GM19324 (cell line): ENCODE data around the gene ARID5B.
A peak's percentile ranks its signal among the peaks of the same experiment; 100 is the strongest.

Experiments used
- ATAC-seq: cut with Tn5 transposase; IDR thresholded peaks from one replicate; pipeline ENCODE4 v1.9.1; 2021; ENCODE audit warnings: mild to moderate bottlenecking, moderate library complexity; ENCODE audit not compliant: unreplicated experiment, low FRiP score

ARID5B gene

DNA sequence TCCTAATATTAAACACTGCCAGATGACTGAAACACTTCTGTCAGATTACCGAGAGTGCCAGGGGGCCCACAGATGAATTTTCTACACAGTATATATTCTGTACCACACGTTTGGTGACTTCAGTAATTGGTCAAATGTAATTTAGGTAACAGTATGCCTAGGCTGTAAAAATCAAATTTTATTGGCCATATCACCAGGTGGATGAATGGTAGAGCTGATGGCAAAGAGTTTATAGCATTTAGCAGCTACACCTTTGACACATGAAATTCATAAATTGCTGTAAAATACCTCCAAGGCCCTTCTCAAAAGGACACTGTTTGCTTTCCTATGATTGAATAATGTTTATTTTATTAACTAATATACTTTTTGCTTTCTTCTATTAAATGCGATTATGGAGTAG, 101.3 kb downstream of the ARID5B start:
- ATAC-seq = no peak

DNA sequence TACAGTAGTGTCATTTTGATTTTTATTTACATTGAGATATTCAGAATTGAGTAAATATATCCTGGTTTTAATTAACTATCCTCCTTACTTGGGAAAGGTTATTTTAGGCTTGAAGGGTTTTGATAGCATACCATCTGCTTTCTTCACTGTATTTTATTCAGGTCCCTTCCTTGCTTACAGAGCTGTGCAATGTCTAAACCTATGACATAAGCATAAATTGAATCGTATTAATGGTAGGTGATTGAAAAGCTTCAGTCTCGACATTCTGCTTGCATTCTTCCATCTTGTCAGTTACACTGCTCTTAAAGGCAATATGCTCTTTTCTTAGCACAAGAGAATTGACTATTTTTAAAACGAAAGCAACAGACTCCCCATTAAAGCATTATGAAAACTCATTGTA, 102.5 kb downstream of the ARID5B start:
- ATAC-seq = no peak

DNA sequence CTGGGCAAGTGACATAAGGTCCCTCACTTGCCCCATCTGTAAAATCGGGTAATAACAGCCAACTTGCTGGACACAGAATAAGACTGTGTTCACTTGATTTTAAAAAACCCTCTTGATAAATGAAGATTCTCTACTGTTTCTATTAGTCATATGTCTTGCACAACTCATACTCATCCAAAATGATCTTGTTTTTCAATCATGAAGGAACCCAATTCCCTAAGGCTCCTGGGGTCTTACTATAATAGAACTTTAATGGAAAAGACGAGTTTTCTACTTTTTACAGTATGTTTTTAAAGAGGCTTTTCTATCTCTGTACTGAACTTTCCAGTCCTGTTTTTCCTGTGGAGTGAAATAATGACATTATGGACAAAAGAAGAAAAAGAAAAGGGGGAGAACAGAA, 103.8 kb downstream of the ARID5B start:
- no peak for ATAC-seq

DNA sequence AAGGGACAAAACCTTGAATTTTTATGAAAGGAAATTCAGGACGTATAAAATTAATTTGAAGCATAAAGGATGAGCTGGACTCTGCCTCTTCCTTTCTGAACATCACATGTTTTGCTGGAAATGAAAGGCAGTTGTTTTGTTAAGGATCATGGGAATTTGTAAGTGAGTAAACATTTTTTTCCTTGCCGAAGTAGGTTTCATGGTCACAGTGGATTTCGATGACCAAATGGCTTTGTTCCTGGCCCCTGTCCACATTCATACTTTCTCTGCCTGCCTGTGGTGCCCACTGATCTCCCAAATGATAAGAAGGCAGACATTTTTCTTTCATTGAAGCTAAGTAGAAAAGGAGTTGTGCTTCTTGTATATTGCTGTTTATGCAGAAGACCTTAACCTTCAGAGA, 104.2 kb downstream of the ARID5B start:
- ATAC-seq = no peak

DNA sequence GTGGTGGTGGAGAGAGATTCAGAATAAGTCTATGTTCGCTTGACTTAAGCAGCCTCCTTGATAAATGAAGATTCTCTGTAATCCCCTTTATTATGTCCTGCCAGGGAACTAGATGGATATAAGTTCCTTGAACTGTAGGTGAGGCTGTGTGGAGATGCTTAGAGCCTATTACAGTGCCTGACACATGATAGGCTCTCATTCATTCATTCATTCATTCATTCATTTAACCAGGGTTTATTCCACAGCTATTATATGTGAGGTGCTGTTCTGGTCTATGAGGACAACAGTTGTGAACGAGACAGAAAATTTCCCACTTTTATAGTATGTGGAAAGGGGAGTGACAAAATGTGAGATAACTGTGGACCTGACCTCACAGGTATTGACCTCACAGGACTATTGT, 105.6 kb downstream of the ARID5B start:
- no peak for ATAC-seq

DNA sequence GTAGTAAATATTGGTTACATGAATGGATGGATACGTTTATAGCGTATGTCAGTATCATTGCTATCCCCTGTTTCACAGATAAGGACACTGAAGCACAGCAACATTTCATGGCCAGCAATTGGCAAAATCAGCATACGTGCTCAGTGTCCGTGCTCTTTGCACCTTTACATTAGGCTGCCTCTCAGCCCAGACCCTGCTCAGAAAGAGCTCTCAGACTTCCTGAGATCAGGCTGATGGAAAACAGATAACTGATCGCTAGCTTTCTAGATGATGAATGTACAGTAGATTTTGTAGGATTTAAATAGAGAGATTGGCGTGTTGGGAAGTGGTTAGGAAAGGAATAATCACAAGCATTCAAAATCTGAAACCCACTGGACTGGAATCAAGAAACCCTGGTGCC, 106.7 kb downstream of the ARID5B start:
- no peak for ATAC-seq

DNA sequence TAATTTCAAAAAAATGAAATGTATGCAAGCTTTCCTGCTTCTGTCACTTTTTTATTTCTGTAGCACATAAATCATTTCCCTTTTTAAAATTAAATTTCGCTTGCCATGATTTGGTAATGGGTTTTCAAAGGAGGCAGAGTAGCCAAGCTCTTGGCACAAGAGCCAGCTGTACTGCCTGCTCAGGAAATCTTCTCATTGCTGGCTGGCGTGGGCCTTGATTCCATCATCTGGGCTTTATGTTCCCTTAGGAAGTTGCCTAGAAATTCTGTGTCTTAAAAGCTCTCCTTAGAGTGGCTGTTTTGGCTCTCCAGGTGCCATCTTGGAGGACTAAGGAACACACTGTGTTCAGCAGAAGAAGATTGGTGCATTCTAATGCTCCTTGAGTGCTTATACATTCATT, 107.4 kb downstream of the ARID5B start:
- no peak for ATAC-seq

DNA sequence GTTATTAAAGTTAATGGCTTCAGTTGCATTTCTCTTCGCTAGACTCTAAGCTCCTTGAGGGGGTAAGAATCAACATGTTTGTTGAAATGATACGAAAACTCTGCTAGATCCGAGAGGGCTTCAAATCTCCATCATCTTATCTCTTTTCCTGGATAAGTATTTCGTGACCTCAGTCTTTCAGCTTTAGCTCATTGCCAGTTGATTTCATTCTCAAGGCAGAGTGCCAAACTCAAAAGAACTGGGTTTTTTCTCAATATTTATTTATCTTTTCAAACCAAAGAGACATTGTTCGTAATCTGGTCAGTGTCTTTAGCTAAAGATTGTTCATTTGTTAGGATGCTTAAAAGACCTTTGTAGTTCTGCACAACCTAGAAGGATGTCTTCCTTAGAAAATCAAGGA, 108.9 kb downstream of the ARID5B start:
- no peak for ATAC-seq

DNA sequence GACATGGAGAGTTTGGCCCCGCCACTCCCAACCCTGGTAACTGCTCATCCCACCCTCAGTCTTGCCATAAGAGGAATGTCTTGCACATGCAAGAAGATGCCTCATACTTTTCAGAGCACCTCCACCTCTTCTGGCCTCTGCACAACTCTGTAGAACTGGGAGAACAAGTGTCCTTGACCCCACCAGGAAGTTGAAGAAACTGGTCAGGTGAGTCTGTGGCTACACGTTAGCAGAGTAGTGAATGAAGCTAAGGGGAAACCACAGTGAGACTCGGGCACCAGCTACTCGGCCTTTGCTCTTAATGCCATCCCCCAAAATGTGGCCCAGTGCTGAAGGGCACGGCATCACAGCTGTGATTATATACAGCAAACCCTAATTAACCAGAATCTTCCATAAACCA, 110.1 kb downstream of the ARID5B start:
- no peak for ATAC-seq

DNA sequence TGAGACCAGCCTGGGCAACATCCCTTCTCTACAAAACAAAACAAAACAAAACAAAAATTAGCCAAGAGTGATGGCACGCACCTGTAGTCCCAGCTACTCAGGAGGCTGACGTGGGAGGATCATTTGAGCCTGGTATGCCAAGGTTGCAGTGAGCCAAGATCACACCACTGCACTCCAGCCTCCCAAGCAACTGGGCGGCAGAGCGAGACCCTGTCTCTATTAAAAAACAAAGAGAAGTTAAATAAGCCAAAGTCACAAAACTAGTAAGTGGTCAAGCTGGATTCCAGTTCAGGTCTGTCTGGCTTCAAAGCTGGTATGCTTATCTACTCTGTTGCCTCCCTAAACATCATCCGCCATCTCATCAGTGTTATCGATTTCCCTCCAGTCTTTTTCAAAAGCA, 110.8 kb downstream of the ARID5B start:
- no peak for ATAC-seq

DNA sequence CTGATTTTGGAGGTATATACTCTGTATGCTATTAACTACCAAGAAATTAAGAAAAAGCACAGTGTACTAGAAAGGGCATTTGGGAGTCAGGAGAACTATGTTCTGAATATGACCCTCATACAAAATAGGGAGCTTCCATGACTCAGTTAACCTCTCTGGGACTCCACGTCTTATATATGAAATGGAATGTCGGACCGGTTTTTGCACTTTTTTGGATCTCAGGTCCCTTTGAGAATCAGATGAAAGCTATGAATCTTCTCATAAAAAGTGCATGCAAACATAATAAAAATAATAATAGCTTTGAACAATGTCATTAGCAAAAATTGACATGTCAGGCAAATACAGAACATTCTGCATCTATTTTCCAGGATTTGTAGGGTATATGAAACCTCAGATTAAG, 113.0 kb downstream of the ARID5B start:
- ATAC-seq = no peak

DNA sequence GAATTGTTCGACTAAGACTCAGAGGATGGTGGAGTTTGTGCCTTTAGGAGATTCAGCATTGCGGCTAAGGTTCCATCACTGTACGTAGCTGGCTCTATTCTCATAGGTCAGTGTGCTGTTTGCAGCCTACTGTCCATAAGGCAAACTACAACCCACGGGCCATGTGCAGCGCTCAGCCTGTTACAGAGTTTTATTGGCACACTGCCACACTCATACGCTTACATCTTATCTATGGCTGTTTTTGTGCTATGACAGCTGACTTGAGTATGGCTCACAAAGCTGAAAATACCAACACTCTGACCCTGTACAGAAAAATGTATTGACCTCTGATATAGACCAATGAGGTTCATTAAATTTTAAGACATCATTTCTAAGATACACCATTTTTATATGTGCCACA, 114.5 kb downstream of the ARID5B start:
- no peak for ATAC-seq

DNA sequence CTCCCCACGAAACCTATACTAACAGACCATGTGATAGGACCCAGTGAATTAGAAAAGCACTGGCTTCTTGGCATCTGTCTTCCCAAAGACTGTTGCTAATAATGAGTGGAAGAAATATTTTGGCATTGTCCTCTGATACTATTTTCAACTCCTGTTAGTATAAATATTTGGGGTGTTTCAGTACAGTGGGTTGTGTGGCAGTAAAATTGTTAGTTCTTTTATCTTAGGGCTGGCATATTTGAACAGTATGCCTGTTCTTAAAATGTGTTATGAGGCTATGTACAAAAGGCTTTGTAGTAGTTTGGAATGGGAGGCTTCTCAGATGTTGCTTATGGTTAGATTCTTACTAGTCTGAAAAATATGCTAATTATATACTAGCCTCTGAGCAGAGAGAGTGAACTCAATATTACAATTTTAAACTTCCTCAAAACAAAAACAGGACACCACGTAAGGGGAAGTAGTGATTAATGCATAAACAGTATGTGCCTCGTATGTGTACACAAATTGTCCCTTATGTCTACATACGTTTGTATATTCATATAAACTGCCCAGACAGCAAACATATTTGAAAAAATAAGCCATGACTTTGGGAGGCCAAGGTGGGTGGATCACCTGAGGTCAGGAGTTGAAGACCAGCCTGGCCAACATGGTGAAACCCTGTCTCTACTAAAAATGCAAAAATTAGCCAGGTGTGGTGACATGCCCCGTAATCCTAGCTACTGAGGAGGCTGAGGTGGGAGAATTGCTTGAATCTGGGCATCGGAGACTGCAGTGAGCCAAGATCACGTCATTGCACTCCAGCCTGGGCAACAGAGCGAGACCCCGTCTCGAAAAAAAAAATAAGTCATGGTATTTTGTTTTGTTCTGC, 115.4 kb downstream of the ARID5B start:
- peak; percentile 59 for ATAC-seq

DNA sequence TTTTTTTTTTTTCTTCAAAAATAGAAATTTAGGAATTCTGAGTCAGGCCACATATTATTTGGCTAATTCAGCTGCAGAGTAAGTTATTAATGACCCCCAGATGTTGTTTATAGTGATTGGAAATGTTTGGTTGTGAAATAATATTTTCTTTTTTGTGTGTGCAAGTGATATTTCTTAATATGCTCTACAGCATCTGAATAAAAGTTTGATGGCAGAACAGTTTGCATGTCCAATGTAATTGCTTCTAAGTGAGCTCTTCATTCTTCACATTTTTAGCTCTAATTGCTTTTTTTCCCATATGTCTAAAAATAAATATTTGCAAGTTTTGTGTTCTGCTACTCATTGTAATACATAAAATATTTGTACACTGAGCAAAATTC, 116.0 kb downstream of the ARID5B start:
- no peak for ATAC-seq

DNA sequence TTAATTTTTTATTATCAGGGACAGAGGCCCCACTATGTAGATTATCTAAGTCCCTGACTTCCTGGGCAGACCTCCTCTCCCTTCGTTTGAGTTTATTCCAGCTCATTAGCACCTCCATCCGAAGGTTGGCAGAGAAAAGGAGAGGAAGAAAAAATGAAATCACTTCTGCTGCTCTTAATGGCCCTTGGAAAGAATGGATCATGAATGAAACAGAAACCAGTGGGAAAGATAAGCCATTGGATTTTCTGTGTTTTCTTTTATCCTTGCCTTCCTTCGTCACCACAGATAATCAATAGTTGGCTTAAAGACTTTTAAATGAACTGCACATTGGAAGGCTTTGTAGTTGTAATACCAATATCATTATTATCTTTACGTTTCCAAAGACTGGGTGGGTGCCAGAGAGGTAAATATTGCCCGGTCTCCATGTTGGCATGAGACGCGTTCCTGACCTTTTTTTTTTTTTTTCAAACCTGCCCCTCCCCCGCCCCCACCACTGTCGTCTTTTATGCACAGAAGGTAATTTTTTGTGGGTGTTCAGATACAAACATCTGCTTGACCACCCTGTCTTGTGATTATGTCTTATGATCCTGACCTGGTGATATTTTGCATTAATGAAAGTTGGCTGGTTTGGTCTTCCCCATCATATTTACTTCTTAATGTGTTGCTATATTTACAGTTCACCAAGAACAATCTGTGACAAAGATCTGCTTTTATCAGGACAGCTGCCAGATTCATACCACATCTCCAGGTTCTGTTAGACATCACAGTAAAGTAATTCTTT, 116.8 kb downstream of the ARID5B start:
- no peak for ATAC-seq

DNA sequence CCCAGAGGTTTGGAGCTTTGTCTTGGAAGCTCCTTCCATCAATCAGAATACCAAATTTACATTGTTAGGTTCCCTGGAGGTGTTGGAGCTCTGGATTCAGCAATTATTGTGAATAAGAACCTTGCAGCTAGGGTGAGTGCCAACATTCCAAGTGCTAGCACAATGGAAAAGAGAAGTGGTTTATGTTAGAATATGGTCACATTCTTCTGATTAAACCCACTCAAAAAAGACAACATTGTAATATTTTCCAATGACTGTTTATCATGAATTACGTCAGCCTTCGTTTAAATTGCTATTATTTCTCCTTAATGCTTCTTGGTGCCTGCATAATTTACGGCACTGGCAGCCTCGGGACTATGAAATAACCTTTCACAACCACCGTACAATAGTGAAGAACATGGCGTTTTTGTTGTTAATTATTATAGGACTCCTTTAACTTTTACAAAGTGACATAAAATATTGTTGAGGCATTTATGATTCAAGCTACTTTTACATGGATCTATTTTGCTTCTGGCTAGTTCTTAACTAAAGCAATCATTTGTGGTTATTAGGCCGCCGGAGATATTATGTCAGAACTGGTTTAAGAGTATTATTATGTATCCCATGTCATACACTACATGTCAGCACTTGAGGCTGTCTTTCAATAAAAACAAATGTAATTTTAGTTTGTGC, 117.7 kb downstream of the ARID5B start:
- ATAC-seq = no peak

DNA sequence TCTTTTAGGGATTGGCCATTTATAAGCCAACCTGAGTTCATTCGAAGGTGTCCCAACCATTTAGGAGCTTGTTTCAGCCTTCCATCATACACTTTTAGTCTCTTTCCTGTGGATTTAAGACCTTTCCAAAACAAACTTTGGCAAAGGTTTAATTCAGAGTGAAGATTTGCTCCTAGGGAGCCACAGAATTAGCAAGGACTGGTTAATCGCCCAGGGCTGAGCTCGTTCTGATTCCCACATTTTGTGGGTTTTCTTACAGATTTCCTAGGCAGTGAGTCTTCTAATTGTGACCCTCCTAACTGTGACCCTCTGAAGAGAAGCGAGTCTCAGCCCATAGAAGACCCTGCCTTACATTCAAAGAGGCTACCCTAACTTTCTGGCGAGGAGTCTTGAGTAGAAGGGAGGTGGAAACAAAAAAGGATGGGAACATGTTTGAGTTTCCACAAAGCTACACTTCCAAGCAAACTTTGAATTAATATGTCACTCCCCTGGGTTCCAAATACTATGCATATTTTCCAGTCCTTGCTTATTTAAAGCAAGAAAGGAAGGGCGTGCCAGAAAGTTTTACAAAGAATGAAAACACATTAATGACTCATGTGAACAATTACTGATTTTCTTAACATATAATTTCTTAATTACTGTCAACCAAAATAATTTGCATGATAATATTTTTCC, 118.3 kb downstream of the ARID5B start:
- ATAC-seq = no peak

DNA sequence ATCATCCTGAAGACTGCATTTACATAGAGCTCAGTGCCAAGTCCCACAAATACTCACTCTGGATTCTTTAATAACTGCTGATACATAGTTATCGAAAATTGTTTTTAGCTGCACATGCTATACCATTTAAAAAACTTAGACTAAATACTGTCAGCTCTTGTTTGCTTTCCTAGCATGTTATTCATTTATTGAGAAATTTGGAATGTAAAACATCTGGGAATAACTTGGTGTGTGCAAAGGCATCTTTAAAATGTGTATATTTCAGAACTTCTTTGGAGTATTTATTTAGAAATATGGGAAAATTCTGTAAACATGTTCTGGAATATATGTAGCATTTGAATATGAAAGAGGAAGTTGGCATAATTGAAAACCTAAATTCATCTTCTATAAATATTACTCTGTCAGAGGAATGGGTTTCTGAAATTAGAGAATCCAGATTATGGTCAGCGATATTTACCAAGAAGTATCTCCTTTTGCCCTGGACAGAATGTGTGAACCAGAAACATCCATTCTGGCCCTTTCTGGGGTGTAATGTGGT, 119.7 kb downstream of the ARID5B start:
- no peak for ATAC-seq

DNA sequence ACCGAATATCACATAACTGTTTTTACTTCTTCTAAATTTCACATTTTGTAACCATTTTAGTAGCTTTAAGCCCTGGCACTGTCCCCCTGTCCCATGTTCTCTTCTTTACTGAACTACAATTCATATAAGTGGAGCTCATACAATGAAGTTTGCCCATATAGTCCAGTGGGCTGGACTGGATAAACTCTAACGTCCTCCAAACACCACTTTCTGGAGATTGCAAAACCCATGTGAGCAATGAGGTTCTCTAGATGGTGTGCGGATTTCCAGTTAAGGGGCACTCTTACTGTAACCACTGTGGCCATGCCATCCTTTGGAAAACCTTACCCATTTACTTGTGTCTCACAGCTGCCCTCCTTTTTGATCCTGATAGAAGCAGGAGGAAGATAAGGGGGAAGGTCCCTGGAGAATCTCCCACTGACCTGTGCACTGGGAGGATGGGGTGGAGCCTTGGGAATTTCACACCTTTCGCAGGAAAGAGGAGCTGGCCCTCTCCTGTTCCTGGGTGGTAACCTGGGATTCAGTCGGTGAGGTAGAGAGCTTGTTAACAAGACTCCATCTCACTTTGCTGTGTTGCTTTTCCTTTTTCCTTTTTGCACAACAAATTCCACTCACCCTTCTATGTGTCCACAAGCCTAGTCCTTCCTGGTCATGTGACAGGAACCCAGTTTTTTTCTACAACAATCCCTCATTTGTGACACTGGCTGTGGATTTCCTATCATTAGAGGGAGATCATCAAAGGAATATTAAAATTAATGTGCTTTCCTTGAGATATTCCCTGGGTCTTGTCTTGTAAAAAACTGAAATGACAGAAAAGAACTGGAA, 120.7 kb downstream of the ARID5B start:
- ATAC-seq = no peak

DNA sequence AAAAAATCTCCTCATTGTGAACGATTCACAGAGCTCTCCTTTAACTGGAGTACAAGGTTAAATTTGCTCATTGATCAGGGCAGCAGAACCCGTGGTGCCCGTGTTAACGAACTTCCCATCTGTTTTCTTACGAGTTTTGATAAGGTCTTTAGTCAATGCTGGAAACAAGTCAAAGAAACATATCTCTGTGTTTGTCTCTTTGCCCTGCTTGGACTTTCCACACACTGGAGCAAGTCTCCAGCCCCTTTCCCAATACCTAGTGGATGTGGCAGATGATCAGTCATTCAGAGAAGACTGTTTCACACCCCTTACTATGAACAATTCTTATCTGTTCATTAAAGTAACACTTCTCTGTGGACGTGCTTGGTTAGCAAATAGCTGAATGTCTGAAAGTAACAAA, 121.3 kb downstream of the ARID5B start:
- no peak for ATAC-seq
